Cerebellar nuclear complex (tissue), 1 donor: ENCODE results near the gene DNAH1.

ENCODE experiments used
- DNase-seq, 2 experiments: peaks; one replicate each; lab custom pipeline; 2025; lab: John Stamatoyannopoulos, UW

Gene DNAH1

GRCh38 chr3:52357151-52358080 lies 41.3 kb downstream of the DNAH1 start:
- no peak for DNase-seq

- DNase-seq = no peak
Observed at GRCh38 chr3:52358362-52358940, 42.3 kb downstream of the DNAH1 start.

GRCh38 chr3:52359116-52359855 lies 43.2 kb downstream of the DNAH1 start:
- no peak for DNase-seq

- DNase-seq = no peak
Observed at GRCh38 chr3:52361011-52361410, 44.9 kb downstream of the DNAH1 start.

- no peak for DNase-seq
Observed at GRCh38 chr3:52361454-52361853, 45.3 kb downstream of the DNAH1 start.

- DNase-seq = no peak
Observed at GRCh38 chr3:52361898-52362297, 45.8 kb downstream of the DNAH1 start.

GRCh38 chr3:52364322-52365035 lies 48.4 kb downstream of the DNAH1 start:
- DNase-seq = no peak

GRCh38 chr3:52366527-52366926 lies 50.4 kb downstream of the DNAH1 start:
- DNase-seq = no peak

- no peak for DNase-seq
Observed at GRCh38 chr3:52367891-52368880, 52.1 kb downstream of the DNAH1 start.

- no peak for DNase-seq
Observed at GRCh38 chr3:52370531-52370930, 54.4 kb downstream of the DNAH1 start.

- no peak for DNase-seq
Observed at GRCh38 chr3:52372822-52373504, 56.8 kb downstream of the DNAH1 start.

GRCh38 chr3:52373676-52374075 lies 57.6 kb downstream of the DNAH1 start:
- DNase-seq = no peak

- DNase-seq = no peak
Observed at GRCh38 chr3:52374173-52374572, 58.1 kb downstream of the DNAH1 start.

- no peak for DNase-seq
Observed at GRCh38 chr3:52379610-52380009, 63.5 kb downstream of the DNAH1 start.

GRCh38 chr3:52380023-52380422 lies 63.9 kb downstream of the DNAH1 start:
- no peak for DNase-seq

GRCh38 chr3:52381623-52382022 lies 65.5 kb downstream of the DNAH1 start:
- no peak for DNase-seq

- no peak for DNase-seq
Observed at GRCh38 chr3:52383446-52383845, 67.3 kb downstream of the DNAH1 start.

GRCh38 chr3:52384019-52384761 lies 68.1 kb downstream of the DNAH1 start:
- DNase-seq = no peak

GRCh38 chr3:52385157-52385556 lies 69.0 kb downstream of the DNAH1 start:
- DNase-seq = no peak

GRCh38 chr3:52387481-52387880 lies 71.4 kb downstream of the DNAH1 start:
- DNase-seq = no peak
